Kidney capillary endothelial cell (primary cell): ENCODE data around the gene RIC1.
"Not testable (repeated sequence)": the region's sequence is repeated elsewhere in the genome, so short reads cannot be mapped to it uniquely, and the experiment has no call there.

Experiments used
- DNase-seq: peaks from one replicate; pipeline ENCODE4 v3.0.0-alpha.2; 2018; ENCODE audit warnings: low spot score

The RIC1 gene

GRCh38 chr9:5667391-5667790 lies 38.5 kb downstream of the RIC1 start:
- DNase-seq = no peak

- DNase-seq = no peak
These were observed 41.2 kb downstream of the RIC1 start for GRCh38 chr9:5670079-5670478.

GRCh38 chr9:5671711-5672353 lies 42.9 kb downstream of the RIC1 start:
- no peak for DNase-seq

GRCh38 chr9:5675046-5675445 lies 46.1 kb downstream of the RIC1 start:
- DNase-seq = not testable (repeated sequence)

GRCh38 chr9:5683591-5683990 lies 54.7 kb downstream of the RIC1 start:
- DNase-seq = not testable (repeated sequence)

- no peak for DNase-seq
These were observed 55.2 kb downstream of the RIC1 start for GRCh38 chr9:5684101-5684500.

- DNase-seq = peak; percentile 19
These were observed 59.2 kb downstream of the RIC1 start for GRCh38 chr9:5688109-5688508.

GRCh38 chr9:5690278-5690677 lies 61.4 kb downstream of the RIC1 start:
- no peak for DNase-seq

GRCh38 chr9:5695860-5696259 lies 67.0 kb downstream of the RIC1 start:
- no peak for DNase-seq

- no peak for DNase-seq
These were observed 68.0 kb downstream of the RIC1 start for GRCh38 chr9:5696884-5697283.

GRCh38 chr9:5698004-5698403 lies 69.1 kb downstream of the RIC1 start:
- no peak for DNase-seq

GRCh38 chr9:5698810-5699556 lies 70.1 kb downstream of the RIC1 start:
- DNase-seq = no peak

GRCh38 chr9:5708414-5708813 lies 79.5 kb downstream of the RIC1 start:
- no peak for DNase-seq

- no peak for DNase-seq
These were observed 83.9 kb downstream of the RIC1 start for GRCh38 chr9:5712651-5713390.

- DNase-seq = no peak
These were observed 85.8 kb downstream of the RIC1 start for GRCh38 chr9:5714501-5715401.

- no peak for DNase-seq
These were observed 86.7 kb downstream of the RIC1 start for GRCh38 chr9:5715548-5716127.

GRCh38 chr9:5717434-5717833 lies 88.5 kb downstream of the RIC1 start:
- not testable (repeated sequence) for DNase-seq

GRCh38 chr9:5718296-5719032 lies 89.6 kb downstream of the RIC1 start:
- no peak for DNase-seq

GRCh38 chr9:5719100-5719926 lies 90.4 kb downstream of the RIC1 start:
- DNase-seq = peak; percentile 36

GRCh38 chr9:5720151-5720550 lies 91.2 kb downstream of the RIC1 start:
- no peak for DNase-seq
